ENCODE measurements around the gene C19orf12.
"Not testable (repeated sequence)": the region's sequence is repeated elsewhere in the genome, so short reads cannot be mapped to it uniquely, and the experiment has no call there.

C19orf12 gene

GRCh38 chr19:29727906-29728305 is 12.8 kb upstream of the C19orf12 start:
- no peak for DNase-seq

DNA sequence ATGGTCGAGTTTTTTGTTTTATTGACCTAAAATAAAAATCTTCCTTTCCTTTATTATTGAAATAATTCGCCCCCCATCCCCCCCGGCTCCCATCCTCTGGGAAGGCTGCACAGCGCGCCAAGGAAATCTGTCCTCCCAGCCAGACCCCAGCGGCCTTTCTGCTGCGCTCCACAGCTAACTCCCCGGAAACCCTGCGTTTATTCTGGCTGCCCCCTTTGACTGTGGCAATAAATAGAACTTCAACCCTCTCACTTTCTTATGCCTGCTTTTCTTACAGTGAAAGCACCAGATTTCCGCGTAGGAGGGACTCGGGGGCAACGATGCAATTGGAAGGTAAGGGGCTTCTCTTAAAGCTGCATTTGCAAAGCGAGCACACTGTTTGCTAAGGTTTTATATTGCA is 9.7 kb upstream of the C19orf12 start:
- no peak for DNase-seq

- DNase-seq: no peak
Measured at GRCh38 chr19:29724102-29724641, 9.1 kb upstream of the C19orf12 start.

GRCh38 chr19:29717051-29717450 is 2.0 kb upstream of the C19orf12 start:
- DNase-seq: no peak

- DNase-seq: no peak
Measured at GRCh38 chr19:29715701-29716581, 880 bp upstream of the C19orf12 start.

DNA sequence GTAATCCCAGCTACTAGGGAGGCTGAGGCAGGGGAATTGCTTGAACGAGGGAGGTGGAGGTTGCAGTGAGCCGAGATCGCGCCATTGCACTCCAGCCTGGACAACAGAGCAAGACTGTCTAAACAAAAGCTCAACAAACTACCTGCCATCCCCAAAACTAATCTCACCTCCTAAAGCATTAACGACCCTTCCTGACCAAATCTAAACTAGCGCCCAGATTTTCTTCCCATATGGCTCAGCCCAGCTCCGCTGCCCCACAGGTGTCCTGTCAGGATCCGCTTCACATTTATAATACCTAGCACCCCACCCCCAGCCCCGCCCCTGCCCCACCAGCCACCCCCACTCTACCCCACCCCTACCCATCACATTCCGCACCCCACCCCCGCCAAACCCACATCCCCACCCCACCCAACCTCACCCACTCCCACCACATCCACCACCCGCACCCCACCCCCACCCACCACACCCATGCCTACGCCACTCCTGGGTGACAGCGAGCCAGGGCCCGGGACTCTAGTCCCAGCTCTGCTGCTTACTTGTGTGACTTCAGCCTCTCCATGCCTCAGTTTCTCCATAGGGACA is 599 bp downstream of the C19orf12 start:
- DNase-seq: peak; percentile 54

DNA sequence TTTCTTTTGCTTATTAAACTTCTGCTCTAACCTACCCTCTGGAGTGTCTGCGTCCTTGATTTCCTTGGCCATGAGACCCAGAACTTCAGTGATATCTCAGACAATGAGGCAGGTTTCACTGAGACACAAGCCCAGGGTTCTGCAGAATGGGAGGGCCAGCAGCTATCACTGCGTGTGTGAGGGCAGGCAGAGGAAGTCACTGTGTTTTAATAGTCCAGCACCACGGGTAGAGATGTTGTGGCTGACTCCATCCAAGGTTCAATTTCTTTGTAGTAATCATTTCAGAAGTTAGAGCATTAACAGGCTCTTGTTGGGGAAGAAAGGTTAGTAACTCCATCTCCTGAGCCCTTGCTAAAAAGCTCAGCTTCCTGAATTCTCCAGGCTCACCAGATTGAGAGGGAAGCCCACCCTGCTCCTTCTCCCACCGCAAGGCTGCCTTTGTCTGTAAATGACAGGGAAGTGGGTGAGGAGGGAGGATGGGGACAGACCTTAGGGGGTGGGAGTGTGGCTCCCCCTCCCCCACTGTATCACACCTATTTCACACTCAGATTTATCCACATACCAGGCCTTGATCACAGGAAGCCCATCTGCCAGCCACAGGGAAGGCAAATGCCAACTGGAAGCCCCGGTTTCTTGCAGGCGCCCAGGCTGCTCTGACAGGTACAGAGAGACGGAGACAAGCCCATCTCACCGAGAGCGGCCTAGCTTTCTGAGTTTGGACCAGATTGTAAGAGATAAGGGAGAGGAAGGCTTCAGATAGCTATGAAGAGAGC is 2.1 kb downstream of the C19orf12 start:
- DNase-seq: no peak

DNA sequence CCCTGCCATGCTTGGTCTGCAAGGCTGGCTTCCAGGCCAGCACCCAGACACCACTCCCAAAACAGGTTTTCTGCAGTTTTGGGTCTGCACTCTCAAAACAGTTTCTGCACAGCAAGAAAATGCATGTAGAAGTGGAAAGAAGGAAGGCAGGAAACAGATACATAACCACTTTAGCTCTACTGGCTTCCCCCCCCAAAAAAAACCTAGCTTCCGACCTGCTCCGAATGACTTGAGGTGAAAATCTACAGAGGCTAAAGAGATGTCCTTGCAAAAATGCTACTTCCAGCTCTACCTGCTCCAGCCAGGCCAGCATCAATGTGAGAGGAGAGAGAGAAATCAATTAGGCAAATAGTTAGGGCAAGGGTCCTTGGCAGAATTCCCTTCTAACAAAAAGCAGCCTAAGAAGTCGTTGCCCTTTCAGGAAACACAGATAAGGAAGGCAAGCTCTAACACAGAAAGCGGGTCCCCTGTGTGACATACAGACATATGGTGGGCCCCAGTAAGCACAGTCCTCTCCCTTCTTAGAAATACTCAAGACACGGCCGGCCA is 3.4 kb downstream of the C19orf12 start:
- no peak for DNase-seq

DNA sequence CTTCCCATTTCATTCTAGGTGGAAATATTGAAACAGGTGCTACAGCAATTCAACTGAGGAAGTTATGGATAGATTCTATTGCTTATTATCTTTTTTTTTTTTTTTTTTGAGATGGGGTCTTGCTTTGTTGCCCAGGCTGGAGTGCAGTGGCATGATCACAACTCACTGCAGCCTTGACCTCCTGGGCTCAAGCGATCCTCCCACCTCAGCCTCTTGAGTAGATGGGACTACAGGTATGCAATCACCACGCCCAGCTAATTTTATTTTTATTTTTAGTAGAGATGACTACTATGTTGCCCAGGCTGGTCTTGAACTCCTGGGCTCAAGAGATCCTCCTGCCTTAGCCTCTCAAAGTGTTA is 5.6 kb downstream of the C19orf12 start:
- DNase-seq: not testable (repeated sequence)

GRCh38 chr19:29708554-29709439 is 6.3 kb downstream of the C19orf12 start:
- DNase-seq: no peak

DNA sequence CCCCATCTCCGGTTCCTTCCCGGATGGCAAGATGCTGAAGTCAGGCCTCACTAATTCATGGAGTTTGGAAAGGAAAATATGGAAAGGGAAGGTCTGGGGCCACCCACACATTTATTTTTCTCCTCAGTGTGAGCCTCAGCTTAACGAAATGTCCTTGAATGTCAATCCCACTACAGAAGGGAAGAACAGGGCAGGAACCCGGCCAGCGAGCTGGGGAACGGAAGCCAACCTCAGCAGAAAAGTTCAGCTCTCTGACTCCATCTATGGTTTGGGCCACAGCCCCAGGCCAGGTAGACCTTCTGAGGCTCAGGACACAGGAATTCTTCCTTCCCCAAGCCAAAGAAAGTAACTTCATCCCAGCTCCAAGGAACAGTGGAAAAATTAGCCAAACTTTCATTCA is 8.4 kb downstream of the C19orf12 start:
- DNase-seq: no peak

DNA sequence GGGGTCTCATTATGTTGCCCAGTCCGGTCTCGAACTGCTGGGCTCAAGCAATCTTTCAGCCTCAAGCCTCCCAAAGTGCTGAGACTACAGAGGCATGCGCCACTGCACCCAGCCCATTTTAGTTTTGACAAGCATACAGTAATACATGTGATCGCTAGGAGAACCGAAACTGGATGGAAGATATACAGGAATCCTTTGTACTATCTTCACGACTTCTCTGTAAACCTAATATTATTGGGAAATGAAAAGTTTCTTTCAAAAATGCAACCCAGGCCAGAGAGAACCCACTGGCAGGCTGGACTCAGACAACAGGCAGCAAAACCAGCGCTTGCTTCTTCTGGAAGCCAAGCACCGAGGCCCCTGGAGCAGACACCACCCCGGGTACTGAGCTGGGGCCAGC is 9.4 kb downstream of the C19orf12 start:
- DNase-seq: no peak

- no peak for DNase-seq
Measured at GRCh38 chr19:29704562-29705558, 10.2 kb downstream of the C19orf12 start.

GRCh38 chr19:29702963-29703320 is 12.1 kb downstream of the C19orf12 start:
- DNase-seq: no peak

DNA sequence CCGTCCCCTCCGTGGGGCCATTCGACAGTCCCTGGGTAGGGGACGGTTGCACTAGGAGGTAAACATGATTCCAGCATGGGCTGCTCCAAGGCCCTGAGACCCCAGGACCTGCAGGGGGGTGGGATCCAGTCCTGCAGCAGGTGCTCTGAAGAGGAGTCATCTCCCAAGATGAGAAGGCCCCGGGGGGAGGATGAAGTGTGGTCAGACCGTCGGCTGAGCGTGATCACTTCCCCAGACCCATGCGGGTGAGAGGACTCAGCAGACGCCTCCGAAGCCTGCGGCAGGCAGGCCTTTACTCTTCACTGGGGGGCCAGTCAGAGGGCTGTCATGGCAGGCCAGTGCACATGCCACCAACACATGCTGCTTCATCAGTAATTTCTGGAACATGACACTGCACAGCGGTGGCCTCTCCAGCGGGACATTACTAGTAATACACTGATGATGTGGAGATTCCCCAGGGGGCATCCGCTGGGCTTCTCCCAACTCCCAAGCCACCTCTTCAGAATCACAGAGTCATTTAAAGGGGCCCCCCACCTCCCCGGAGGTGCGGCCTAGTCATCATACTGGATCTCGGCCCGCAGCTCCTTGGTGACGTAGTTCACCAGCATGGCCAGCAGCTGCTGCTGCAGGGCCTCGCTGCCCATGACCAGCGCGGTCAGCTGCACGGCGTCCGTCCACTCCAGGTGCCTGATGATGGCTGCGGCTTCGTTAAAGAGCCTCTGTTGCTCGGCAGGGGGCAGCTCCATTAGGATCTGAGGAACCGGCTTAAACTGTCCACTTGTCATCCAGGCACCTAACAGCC is 12.7 kb downstream of the C19orf12 start:
- DNase-seq: no peak

DNA sequence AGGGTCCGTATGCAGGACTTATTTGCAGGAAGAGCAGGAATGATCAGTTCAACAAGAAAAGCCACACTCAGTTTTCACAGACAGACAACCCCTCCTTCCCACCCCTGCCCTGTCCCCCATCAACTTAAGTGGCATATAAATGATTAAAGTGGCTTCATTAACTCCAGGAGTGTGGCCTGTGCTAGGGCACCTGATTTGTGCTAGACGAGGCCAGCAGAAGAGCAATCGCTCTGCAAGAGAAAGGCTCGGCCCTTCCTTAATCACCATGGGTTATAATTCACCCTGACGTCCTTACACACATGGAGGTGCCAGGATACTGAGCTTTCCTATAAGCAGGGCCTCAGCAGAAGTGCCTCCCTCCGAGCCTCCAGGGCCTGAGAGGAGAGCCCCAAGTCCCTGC is 14.6 kb downstream of the C19orf12 start:
- DNase-seq: no peak

GRCh38 chr19:29699861-29700260 is 15.2 kb downstream of the C19orf12 start:
- DNase-seq: no peak

DNA sequence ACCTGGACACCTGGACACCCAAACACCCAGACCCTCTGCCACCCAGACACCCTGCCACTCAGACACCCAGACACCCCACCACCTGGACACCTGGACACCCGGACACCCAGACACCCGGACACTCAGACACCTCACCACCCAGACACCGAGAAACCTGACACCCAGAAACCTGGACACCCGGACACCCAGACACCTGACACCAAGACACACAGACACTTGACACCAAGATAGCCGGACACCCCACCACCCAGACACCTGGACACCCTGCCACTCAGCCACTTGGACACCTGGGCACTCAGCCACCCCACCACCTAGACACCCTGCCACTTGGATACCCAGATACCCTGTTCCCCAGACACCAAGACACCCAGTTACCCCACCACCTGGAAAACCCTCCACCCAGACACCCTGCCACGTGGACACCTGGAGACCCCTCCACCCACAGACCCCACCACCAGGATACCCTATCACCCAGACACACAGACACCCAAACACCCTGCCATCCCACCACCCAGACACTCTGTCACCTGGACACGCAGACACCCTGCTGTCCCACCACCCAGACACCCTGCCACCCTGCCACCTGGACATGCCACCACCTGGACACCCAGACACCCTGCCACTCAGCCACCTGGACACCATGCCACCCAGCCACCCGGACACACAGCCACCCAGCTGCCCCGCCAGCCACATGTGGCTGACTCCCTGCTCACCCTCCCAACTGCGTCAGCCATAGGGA is 17.4 kb downstream of the C19orf12 start:
- DNase-seq: no peak

- DNase-seq: no peak
Measured at GRCh38 chr19:29696565-29696846, 18.6 kb downstream of the C19orf12 start.

Data from NK-92 treated with Interleukin-12 subunit alpha and Interleukin-12 subunit beta, amount 100 ng/mL, for 24 hours (cell line).